Measurements from ENCODE around the gene UNK.

GRCh38 chr17:75736173-75736835, 48.3 kb upstream of the UNK start:
- TF ChIP-seq POLR2AphosphoS5 (IDR thresholded peaks at IDR 0.05; ENCODE audit: low read depth, low read length) (no peak), SIN3A (IDR thresholded peaks at IDR 0.05; ENCODE audit: borderline replicate concordance, insufficient read depth, low read length) (no peak), TAF1 (IDR thresholded peaks at IDR 0.05; ENCODE audit: borderline replicate concordance, insufficient read depth, low read length) (no peak)
- TF ChIP-seq, protein P1, sequence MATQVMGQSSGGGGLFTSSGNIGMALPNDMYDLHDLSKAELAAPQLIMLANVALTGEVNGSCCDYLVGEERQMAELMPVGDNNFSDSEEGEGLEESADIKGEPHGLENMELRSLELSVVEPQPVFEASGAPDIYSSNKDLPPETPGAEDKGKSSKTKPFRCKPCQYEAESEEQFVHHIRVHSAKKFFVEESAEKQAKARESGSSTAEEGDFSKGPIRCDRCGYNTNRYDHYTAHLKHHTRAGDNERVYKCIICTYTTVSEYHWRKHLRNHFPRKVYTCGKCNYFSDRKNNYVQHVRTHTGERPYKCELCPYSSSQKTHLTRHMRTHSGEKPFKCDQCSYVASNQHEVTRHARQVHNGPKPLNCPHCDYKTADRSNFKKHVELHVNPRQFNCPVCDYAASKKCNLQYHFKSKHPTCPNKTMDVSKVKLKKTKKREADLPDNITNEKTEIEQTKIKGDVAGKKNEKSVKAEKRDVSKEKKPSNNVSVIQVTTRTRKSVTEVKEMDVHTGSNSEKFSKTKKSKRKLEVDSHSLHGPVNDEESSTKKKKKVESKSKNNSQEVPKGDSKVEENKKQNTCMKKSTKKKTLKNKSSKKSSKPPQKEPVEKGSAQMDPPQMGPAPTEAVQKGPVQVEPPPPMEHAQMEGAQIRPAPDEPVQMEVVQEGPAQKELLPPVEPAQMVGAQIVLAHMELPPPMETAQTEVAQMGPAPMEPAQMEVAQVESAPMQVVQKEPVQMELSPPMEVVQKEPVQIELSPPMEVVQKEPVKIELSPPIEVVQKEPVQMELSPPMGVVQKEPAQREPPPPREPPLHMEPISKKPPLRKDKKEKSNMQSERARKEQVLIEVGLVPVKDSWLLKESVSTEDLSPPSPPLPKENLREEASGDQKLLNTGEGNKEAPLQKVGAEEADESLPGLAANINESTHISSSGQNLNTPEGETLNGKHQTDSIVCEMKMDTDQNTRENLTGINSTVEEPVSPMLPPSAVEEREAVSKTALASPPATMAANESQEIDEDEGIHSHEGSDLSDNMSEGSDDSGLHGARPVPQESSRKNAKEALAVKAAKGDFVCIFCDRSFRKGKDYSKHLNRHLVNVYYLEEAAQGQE (IDR thresholded peaks at IDR 0.05; ENCODE audit: insufficient read depth in 1 of 2, low read depth in 2 of 2, low read length in 2 of 2) = no peak
